Renal cortical epithelial cell (primary cell): ENCODE data around the gene SESN3. TPM values are rescaled to one million over a fixed set of nuclear protein-coding genes. Genes with fewer than 3 reads are reported as not detected.
"Not testable (repeated sequence)": the region's sequence is repeated elsewhere in the genome, so short reads cannot be mapped to it uniquely, and the experiment has no call there.

Experiments
- DNase-seq: peaks from one replicate; pipeline ENCODE4 v3.0.0-alpha.2; 2011; ENCODE audit warnings: low read depth
- total RNA-seq: library from RNA; depleted of rRNA; stranded (reverse); fragments of >200 nt; gene quantifications from 2 replicates; pipeline ENCODE4 v1.2.3, GENCODE V29; 2014

SESN3 gene
- total RNA-seq, 1 donor from 2014 or later = 26.0 TPM

GRCh38 chr11:95222817-95223216 is 8.2 kb downstream of the SESN3 start:
- DNase-seq = no peak

- no peak for DNase-seq
These were observed 11.4 kb downstream of the SESN3 start for GRCh38 chr11:95219599-95219998.

DNA sequence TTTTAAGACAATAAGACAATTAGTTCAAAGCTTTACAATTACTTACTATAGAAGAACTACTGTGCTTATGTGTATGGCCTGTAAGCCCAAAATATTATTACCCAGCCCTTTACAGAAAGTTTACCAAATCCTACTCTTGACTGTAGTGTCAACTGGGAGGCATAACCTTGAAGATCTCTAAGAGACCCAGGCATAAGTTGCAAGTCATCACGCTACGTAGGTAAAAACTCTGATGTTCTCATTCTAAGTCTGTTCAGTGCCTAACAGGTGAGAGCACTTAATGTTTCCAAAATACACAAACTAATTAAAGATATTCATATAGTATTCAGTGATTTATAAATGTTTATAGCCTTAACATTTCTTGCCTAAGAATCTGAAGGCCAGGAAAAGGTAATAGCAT is 12.9 kb downstream of the SESN3 start:
- DNase-seq = no peak

GRCh38 chr11:95212609-95213008 is 18.4 kb downstream of the SESN3 start:
- DNase-seq = no peak

- DNase-seq = not testable (repeated sequence)
These were observed 21.5 kb downstream of the SESN3 start for GRCh38 chr11:95209535-95209934.

DNA sequence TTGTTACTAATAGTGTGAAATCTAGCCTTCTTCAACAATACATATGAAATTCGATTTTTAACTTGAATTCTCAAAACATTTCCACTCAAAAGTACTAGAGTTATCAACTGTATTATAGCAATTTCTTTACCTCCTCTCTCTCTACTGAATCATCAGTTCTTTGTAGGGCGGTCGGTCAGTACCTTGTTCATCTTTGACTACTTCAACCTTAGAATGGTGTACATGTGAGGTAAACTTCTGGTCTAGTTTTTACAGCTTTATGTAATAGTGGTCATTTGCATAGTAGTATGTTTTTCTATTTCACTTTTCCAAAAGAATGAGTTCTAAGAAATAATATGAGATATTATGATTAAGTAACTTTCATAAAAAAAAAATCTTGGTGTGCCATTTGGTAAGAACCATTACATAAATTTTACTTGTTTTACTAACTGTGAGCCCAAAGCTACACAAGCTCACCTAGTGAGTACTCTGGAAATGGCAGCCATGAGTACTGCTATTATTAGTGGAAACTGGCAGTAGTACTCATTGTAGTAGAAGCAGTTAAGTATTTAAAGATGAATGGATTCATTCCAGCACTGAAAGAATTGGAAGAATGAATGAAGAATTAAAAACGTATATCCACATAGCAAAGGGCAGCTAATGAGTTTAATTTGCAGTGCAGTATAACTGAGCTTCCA is 30.1 kb downstream of the SESN3 start:
- DNase-seq = no peak

DNA sequence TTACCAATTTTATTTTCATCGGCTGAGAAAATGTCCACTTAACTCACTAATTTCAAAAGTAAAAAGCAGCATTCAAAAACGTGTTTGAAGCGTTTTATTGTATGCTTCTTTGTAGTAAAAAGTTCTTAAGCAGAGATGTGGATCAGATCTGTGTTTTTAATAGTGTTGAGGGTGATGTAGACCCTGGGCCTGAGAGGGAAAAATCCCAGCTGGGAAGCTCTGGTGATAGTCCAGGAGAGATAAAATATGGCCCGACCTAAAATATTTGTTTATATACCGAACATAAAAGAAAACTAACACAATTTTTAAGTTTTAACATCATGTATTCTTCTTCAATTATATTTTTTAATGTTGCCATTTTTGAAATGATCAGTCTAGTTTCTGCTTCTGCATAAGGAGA is 35.2 kb downstream of the SESN3 start:
- no peak for DNase-seq

- no peak for DNase-seq
These were observed 37.5 kb downstream of the SESN3 start for GRCh38 chr11:95193541-95193940.

GRCh38 chr11:95192717-95193116 is 38.3 kb downstream of the SESN3 start:
- no peak for DNase-seq

GRCh38 chr11:95187723-95188122 is 43.3 kb downstream of the SESN3 start:
- no peak for DNase-seq

- no peak for DNase-seq
These were observed 48.6 kb downstream of the SESN3 start for GRCh38 chr11:95182397-95182796.

DNA sequence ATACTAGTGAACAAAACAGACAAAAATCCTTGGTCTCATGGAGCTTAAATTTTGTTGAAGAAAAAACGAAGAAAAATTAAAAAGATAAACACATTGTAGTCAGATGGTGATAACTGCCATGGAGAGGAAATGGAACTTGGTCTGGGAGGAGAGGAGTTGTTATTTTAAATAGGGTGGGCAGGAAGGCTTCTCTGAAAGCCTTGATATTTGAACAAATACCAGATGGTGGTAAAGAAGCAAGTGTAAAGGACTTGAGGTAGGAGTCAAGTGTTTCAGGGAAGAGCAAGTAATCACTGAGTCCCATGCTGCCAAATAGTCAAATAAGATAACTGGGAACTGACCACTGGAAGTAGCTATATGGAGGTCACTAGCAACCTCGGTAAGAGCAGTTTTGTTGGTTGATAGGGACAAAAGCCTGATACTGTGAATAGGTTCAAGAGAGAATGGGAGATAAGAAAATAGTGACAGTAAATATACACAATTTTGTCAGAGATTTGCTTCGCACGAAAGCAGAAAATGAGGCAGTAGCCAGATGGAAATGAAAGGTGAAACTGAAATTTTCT is 55.1 kb downstream of the SESN3 start:
- no peak for DNase-seq

- no peak for DNase-seq
These were observed 60.7 kb downstream of the SESN3 start for GRCh38 chr11:95170294-95170693.

GRCh38 chr11:95166781-95167180 is 64.2 kb downstream of the SESN3 start:
- no peak for DNase-seq

- no peak for DNase-seq
These were observed 65.4 kb downstream of the SESN3 start for GRCh38 chr11:95165638-95166037.

- no peak for DNase-seq
These were observed 67.9 kb downstream of the SESN3 start for GRCh38 chr11:95163106-95163505.

DNA sequence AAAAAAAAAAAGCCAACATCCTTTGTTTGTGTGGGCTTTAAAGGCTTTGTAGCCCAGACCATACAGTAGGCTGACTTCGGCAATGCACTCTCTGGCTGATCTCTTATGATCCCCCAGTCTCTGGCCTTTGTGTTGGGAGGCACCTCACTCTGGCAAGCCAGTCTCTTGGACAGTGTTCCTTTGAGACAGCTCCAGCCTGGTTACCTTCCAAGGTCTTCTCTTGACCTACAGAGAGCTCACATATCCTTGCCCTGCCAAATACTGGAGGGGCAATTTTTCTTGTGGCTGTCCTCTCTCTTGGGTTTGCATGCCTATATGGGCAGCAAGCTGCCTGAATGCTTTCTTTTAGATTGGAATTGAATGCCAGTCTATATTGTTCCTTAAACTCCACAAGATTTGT is 69.8 kb downstream of the SESN3 start:
- no peak for DNase-seq

GRCh38 chr11:95157824-95158223 is 73.2 kb downstream of the SESN3 start:
- no peak for DNase-seq

GRCh38 chr11:95156916-95157541 is 74.0 kb downstream of the SESN3 start:
- no peak for DNase-seq

DNA sequence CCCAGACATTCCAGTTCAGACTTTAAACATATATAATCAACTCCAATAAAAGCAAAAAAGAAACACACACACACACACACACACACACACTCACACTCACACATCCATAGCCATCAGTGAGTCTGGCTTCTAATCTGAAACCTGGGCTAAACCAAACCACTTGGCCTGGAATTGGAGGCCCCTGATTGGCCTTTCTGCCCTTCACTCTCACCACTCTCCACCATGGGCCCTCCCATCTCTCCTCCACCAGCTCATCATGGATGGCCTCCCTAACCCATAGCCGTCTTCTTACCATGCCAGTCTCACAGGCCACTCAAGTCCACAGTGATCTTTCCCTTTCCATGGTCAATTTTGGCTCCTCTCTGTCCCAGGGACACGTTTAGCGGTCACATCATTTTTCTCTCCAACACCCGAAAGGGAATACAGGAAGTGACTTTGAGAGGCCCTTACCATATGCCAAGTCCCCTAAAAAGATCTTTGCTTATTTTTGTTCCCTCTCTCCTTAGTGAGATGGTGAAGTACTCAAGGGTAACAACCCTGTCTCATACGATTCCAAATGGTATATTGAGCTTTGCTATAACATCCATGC is 74.8 kb downstream of the SESN3 start:
- DNase-seq = no peak

DNA sequence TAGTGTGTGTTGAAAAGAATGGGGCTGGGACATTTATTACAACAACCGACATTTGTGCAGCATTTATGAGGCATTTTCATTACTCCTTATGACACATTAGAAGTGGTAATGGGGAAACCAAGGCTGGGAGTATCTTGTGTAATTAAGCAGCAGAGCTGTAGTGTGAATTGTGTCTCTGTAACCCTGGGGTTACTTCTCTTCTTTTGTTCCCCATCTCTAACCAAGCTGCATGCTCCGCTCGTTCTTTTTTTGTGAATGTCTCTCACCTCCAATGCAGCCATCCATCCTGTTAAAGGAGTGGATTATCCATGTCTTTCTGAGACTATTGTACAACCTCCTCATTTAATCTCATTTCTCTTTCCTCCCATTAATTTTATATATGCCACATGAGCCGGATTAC is 75.6 kb downstream of the SESN3 start:
- no peak for DNase-seq

GRCh38 chr11:95154514-95154913 is 76.5 kb downstream of the SESN3 start:
- DNase-seq = peak; percentile 60

DNA sequence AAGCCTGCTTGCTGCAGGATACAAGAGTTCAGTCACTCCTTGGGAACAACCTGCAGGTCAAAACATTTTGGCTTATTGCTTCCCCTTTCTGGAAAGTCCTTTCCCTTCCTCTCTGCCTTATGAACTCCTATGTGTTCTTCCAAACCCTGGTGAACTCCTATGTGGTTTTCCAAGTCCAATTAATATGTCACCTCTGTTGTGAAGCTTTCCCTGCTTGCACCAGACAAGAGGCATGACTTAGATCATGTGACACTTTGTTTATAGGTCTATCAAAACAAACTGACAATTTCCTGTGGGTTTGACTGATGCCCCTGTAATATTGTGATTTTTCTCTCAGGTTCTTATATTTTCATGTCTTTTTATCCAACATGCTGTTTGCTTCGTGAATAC is 77.2 kb downstream of the SESN3 start:
- no peak for DNase-seq
